Measurements from ENCODE around the gene PEX10.

GRCh38 chr1:2427976-2428375, 15.6 kb upstream of the PEX10 start:
- TF ChIP-seq EZH2 (IDR thresholded peaks at IDR 0.05; ENCODE audit: borderline replicate concordance, low read length) (no peak), CTCF (conservative IDR thresholded peaks at IDR 0.05 in 1 of 2, IDR thresholded peaks at IDR 0.05 in 1 of 2; ENCODE audit: extremely low read depth in 1 of 2, insufficient read depth in 1 of 2, low read depth in 1 of 2, low read length in 2 of 2) (no peak)

Measured in mammary epithelial cell (primary cell).